Natural killer cell (primary cell): Measurements from ENCODE around the gene NID1. TPM values are rescaled to one million over a fixed set of nuclear protein-coding genes. Genes with fewer than 3 reads are reported as not detected.

ENCODE experiments used
- ATAC-seq, 3 donors: fragments of 150-1000 bp in 2 of 3; fragments of 200-7000 bp in 1 of 3; cut with Tn5 transposase; 1 replicate in 1 of 3; 2 replicates in 2 of 3; pipeline ENCODE4 v1.10.0; 2021; ENCODE audit warnings: mild to moderate bottlenecking in 2 of 3, moderate library complexity in 2 of 3
- DNase-seq, 2 donors: peaks; one replicate each; pipeline versions ENCODE4 v3.0.0 to v3.0.0-alpha.2; 2013 to 2021; ENCODE audit warnings: mixed read lengths in 1 of 2
- H3K27ac ChIP-seq: one replicate; pipeline ENCODE4 v1.5.1; 2013; ENCODE audit warnings: mild to moderate bottlenecking, low read length
- H3K27me3 ChIP-seq: one replicate; pipeline ENCODE4 v1.6.1; 2013; ENCODE audit warnings: low read length; ENCODE audit not compliant: control insufficient read depth, insufficient read depth
- H3K36me3 ChIP-seq: one replicate; pipeline ENCODE4 v1.6.1; 2013; ENCODE audit warnings: low read length; ENCODE audit not compliant: control insufficient read depth, insufficient read depth
- H3K4me1 ChIP-seq: one replicate; pipeline ENCODE4 v1.6.1; 2013; ENCODE audit warnings: low read length; ENCODE audit not compliant: control insufficient read depth, insufficient read depth
- H3K4me3 ChIP-seq: one replicate; pipeline ENCODE4 v1.5.1; 2013; ENCODE audit warnings: low read length
- H3K9me3 ChIP-seq: one replicate; pipeline ENCODE4 v1.6.1; 2013; ENCODE audit warnings: low read length; ENCODE audit not compliant: control insufficient read depth, insufficient read depth
- H3K27ac Mint-ChIP-seq, 2 donors: one replicate each; pipeline ENCODE4 v1.8.0; 2022; ENCODE audit warnings: mild to moderate bottlenecking in 2 of 2, mixed read lengths in 2 of 2, moderate library complexity in 1 of 2
- H3K27me3 Mint-ChIP-seq, 2 donors: one replicate each; pipeline ENCODE4 v1.8.0; 2022; ENCODE audit warnings: low read depth in 2 of 2, mixed read lengths in 2 of 2
- H3K36me3 Mint-ChIP-seq: one replicate; pipeline ENCODE4 v1.8.0; 2022; ENCODE audit warnings: mixed read lengths
- H3K4me1 Mint-ChIP-seq, 2 donors: one replicate each; pipeline ENCODE4 v1.8.0; 2022; ENCODE audit warnings: mixed read lengths in 2 of 2
- H3K4me3 Mint-ChIP-seq: one replicate; pipeline ENCODE4 v1.8.0; 2022; ENCODE audit warnings: mild to moderate bottlenecking, moderate library complexity, mixed read lengths
- H3K9me3 Mint-ChIP-seq, 2 donors: one replicate each; pipeline ENCODE4 v1.8.0; 2022; ENCODE audit warnings: mixed read lengths in 2 of 2
- CTCF ChIP-seq: fragments of 200-600 bp; IDR thresholded peaks from one replicate; pipeline ENCODE4 v1.8.0; 2022; ENCODE audit warnings: antibody characterized with exemption
- WGBS: methylation state at CpG from one replicate; pipeline ENCODE4 v1.1.7; 2013; ENCODE audit warnings: missing lambda C conversion rate; ENCODE audit not compliant: insufficient coverage; 5-methylcytosine and 5-hydroxymethylcytosine counted together
- intact Hi-C: fragments of 100-400 bp; cut with micrococcal nuclease; formaldehyde crosslinking; loops from one replicate; pipeline ENCODE4 v1.14.2; 2022
- total RNA-seq, 4 donors: library from RNA; stranded (reverse); fragments of 120-200 nt in 1 of 4; gene quantifications; one replicate each; pipeline versions ENCODE4 v1.2.3 to v1.2.4, GENCODE V29; 2013 to 2022

The NID1 gene
- total RNA-seq, 3 donors from 2014 or later (not counting 1 experiment from before 2014, with no cell fraction given), result 0.32 to 0.92 (median 0.85) TPM

DNA sequence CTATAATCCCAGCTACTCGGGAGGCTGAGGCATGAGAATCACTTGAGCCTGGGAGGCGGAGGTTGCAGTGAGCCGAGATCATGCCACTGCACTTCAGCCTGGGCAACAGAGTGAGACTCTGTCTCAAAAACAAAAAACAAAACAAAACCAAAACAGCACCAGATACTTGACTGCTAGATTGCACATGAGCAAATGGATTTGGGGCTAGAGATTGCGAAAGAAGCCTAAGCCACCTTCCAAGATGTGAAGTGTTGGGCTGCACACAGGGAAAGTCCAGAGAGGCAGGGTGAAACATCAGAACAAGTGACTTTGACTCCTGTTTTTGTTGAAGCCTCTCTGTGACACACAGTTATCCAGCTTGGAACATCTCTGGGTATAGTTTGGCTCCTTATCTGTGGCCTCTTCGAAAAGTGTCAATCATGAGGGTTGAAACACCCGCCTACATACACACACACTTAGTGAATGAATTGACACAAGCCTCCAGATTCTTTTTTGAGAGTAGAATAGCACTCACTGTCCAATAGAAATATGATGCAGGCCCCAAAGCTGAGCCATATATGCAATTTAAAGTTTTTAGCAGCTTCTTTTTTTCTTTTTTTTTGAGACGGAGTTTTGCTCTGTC, 43.2 kb upstream of the NID1 start:
- intact Hi-C loops, result loop anchor here (10.0 kb wide), 1 partner anchor 657 kb away; no protein-coding TSS in a partner anchor
- ATAC-seq (no peak), DNase-seq (no peak)
- Mint-ChIP-seq H3K27ac (no peak overlapping the region), H3K4me1 (peaks cover 5% of the 10 kb centered on the region in 2 donors), H3K27me3 (no peaks in the 10 kb centered on the region), H3K36me3 (no peaks in the 10 kb centered on the region), H3K9me3 (no peaks in the 10 kb centered on the region), H3K4me3 (no peak overlapping the region)
- Histone ChIP-seq H3K27me3 (no peaks in the 10 kb centered on the region), H3K4me3 (no peak overlapping the region), H3K27ac (no peak overlapping the region), H3K4me1 (peaks cover 3% of the 10 kb centered on the region), H3K9me3 (no peaks in the 10 kb centered on the region), H3K36me3 (no peaks in the 10 kb centered on the region)
- 95% methylated on average over 7 of the region's 7 CpGs for WGBS
- no peak for TF ChIP-seq CTCF

- intact Hi-C loops, result loop anchor here (10.0 kb wide), 1 partner anchor 657 kb away; no protein-coding TSS in a partner anchor
- H3K27ac Mint-ChIP-seq, result no peak overlapping the region
- H3K4me3 Mint-ChIP-seq, result no peak overlapping the region
- H3K36me3 Mint-ChIP-seq, result no peaks in the 10 kb centered on the region
- TF ChIP-seq CTCF, result no peak
- H3K4me1 Mint-ChIP-seq, result peaks cover 5% of the 10 kb centered on the region in 2 donors
- no peaks in the 10 kb centered on the region for H3K27me3 Mint-ChIP-seq
- H3K36me3 ChIP-seq, result no peaks in the 10 kb centered on the region
- ATAC-seq (no peak), DNase-seq (no peak)
- no peak overlapping the region for H3K27ac ChIP-seq
- peaks cover 3% of the 10 kb centered on the region for H3K4me1 ChIP-seq
- no peaks in the 10 kb centered on the region for H3K9me3 Mint-ChIP-seq
- WGBS, result 87% methylated on average over 9 of the region's 9 CpGs
- H3K4me3 ChIP-seq, result no peak overlapping the region
- H3K9me3 ChIP-seq, result no peaks in the 10 kb centered on the region
- no peaks in the 10 kb centered on the region for H3K27me3 ChIP-seq
Measured at GRCh38 chr1:236107121-236107907, 42.4 kb upstream of the NID1 start.

DNA sequence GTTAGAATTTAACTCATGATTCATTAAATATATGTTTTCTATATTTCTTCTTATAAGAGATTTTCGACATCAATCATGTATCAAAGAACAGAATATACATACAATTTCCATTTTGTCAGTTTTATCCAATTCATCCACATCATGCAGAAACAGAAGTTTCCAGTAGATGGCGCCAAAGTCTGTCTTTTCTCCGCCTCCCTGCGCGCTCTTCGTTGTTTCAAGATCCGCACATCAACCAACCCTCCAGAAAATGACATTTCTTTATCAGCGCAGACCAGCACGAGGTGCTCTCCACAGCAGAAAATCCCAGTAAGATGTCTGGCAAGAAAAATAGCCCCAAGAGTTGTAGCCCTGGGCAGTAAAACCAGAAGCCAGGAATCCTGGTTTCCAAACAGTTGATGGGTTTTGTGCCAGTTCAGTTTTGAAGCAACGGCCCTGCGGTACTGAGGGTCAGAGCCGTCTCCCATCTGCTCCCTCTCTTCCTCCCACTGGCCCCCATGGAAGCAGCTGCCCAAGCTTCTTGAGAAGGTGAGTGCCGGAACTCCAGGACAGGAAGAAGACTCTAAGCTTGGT, 38.8 kb upstream of the NID1 start:
- no peaks in the 10 kb centered on the region for H3K27me3 ChIP-seq
- H3K36me3 Mint-ChIP-seq, result no peaks in the 10 kb centered on the region
- H3K4me3 ChIP-seq, result no peak overlapping the region
- peaks cover 5% of the 10 kb centered on the region in 2 donors for H3K4me1 Mint-ChIP-seq
- no peak overlapping the region for H3K27ac ChIP-seq
- intact Hi-C loops, result loop anchor here (1.0 to 10.0 kb wide), 4 partner anchors 387 to 1459 kb away; no protein-coding TSS in a partner anchor
- 29% methylated on average over 12 of the region's 13 CpGs for whole genome bisulfite sequencing
- DNase-seq (peak; percentile 31 to 83), ATAC-seq (peak; percentile 41 to 72 (median 71))
- H3K9me3 Mint-ChIP-seq, result no peaks in the 10 kb centered on the region
- no peak overlapping the region for H3K27ac Mint-ChIP-seq
- TF ChIP-seq CTCF, result peak; percentile 91
- no peaks in the 10 kb centered on the region for H3K27me3 Mint-ChIP-seq
- H3K4me1 ChIP-seq, result peaks cover 3% of the 10 kb centered on the region
- H3K36me3 ChIP-seq, result no peaks in the 10 kb centered on the region
- H3K9me3 ChIP-seq, result no peaks in the 10 kb centered on the region
- no peak overlapping the region for H3K4me3 Mint-ChIP-seq
